Tibial artery (tissue), 4 donors: ENCODE data around the gene KIRREL3.

Source experiments
- DNase-seq, 2 donors: peaks; one replicate each; pipeline ENCODE4 v3.0.0-alpha.2; 2019
- H3K27ac ChIP-seq, 2 donors: fragments of 200-600 bp; sonication (generic) in 1 of 2; 1 replicate in 1 of 2; 2 replicates in 1 of 2; pipeline ENCODE4 v1.5.1; 2018 to 2019; ENCODE audit warnings: mild to moderate bottlenecking in 1 of 2
- H3K27me3 ChIP-seq, 2 donors: fragments of 200-600 bp; sonication (generic) in 1 of 2; one replicate each; pipeline versions ENCODE4 v1.5.1 to v1.6.0; 2016 to 2019
- H3K36me3 ChIP-seq, 3 donors: fragments of 200-600 bp; sonication (generic) in 2 of 3; one replicate each; pipeline ENCODE4 v1.5.1; 2016 to 2019; ENCODE audit warnings: mild to moderate bottlenecking in 2 of 3
- H3K4me1 ChIP-seq, 4 donors: fragments of 200-600 bp; sonication (generic) in 2 of 4; 1 replicate in 3 of 4; 2 replicates in 1 of 4; pipeline ENCODE4 v1.5.1; 2016 to 2019
- H3K4me3 ChIP-seq, 2 donors: fragments of 200-600 bp; sonication (generic) in 1 of 2; 1 replicate in 1 of 2; 2 replicates in 1 of 2; pipeline ENCODE4 v1.5.1; 2018 to 2019; ENCODE audit warnings: mild to moderate bottlenecking in 2 of 2
- H3K9me3 ChIP-seq, 3 donors: fragments of 200-600 bp; sonication (generic) in 1 of 3; one replicate each; pipeline ENCODE4 v1.5.1; 2016 to 2019
- CTCF ChIP-seq, 2 experiments: fragments of 200-600 bp in 1 of 2; fragments of 450-650 bp in 1 of 2; IDR thresholded peaks; one replicate each; pipeline ENCODE4 v1.5.1; 2017 to 2019; ENCODE audit warnings: antibody characterized with exemption in 2 of 2, mild to moderate bottlenecking in 1 of 2, moderate library complexity in 1 of 2
- intact Hi-C: fragments of 100-400 bp; cut with DNase I; formaldehyde crosslinking; loops from one replicate; pipeline ENCODE4 v1.15.0; 2023; ENCODE audit warnings: low total_unique reads

Gene KIRREL3

GRCh38 chr11:126719740-126720139 lies 280.8 kb downstream of the KIRREL3 start:
- intact Hi-C loops: no loop called here
- Histone ChIP-seq H3K27ac (no peak overlapping the region), H3K4me3 (no peak overlapping the region), H3K4me1 (no peaks in the 10 kb centered on the region), H3K27me3 (peaks cover 0 to 4% of the 10 kb centered on the region in 2 donors), H3K9me3 (no peaks in the 10 kb centered on the region), H3K36me3 (no peaks in the 10 kb centered on the region)
- TF ChIP-seq CTCF (IDR thresholded peaks at IDR 0.05): no peak
- no peak for DNase-seq

GRCh38 chr11:126718276-126718675 lies 282.3 kb downstream of the KIRREL3 start:
- intact Hi-C loops: no loop called here
- TF ChIP-seq CTCF (IDR thresholded peaks at IDR 0.05): no peak
- no peaks in the 10 kb centered on the region for H3K36me3 ChIP-seq
- DNase-seq: no peak
- no peak overlapping the region for H3K4me3 ChIP-seq
- no peaks in the 10 kb centered on the region for H3K4me1 ChIP-seq
- H3K27me3 ChIP-seq: peaks cover 0 to 4% of the 10 kb centered on the region in 2 donors
- no peak overlapping the region for H3K27ac ChIP-seq
- H3K9me3 ChIP-seq: no peaks in the 10 kb centered on the region

GRCh38 chr11:126716456-126717083 lies 284.0 kb downstream of the KIRREL3 start:
- H3K27me3 ChIP-seq: peaks cover 0 to 11% of the 10 kb centered on the region in 2 donors
- TF ChIP-seq CTCF (IDR thresholded peaks at IDR 0.05): peak in 1 of 2 experiments; percentile 13
- H3K27ac ChIP-seq: no peak overlapping the region
- H3K9me3 ChIP-seq: no peaks in the 10 kb centered on the region
- H3K4me3 ChIP-seq: no peak overlapping the region
- H3K4me1 ChIP-seq: no peaks in the 10 kb centered on the region
- intact Hi-C loops: no loop called here
- DNase-seq: no peak
- H3K36me3 ChIP-seq: no peaks in the 10 kb centered on the region

- no peak for DNase-seq
- Histone ChIP-seq H3K4me3 (no peak overlapping the region), H3K27ac (no peak overlapping the region), H3K27me3 (peaks cover 0 to 12% of the 10 kb centered on the region in 2 donors), H3K4me1 (no peaks in the 10 kb centered on the region), H3K36me3 (no peaks in the 10 kb centered on the region), H3K9me3 (no peaks in the 10 kb centered on the region)
- intact Hi-C loops: no loop called here
- TF ChIP-seq CTCF (IDR thresholded peaks at IDR 0.05): no peak
Measured at GRCh38 chr11:126713806-126714205, 286.8 kb downstream of the KIRREL3 start.

GRCh38 chr11:126711977-126712625 lies 288.5 kb downstream of the KIRREL3 start:
- H3K4me3 ChIP-seq: no peak overlapping the region
- DNase-seq: no peak
- TF ChIP-seq CTCF (IDR thresholded peaks at IDR 0.05): no peak
- H3K9me3 ChIP-seq: no peaks in the 10 kb centered on the region
- no peak overlapping the region for H3K27ac ChIP-seq
- intact Hi-C loops: no loop called here
- peaks cover 0 to 12% of the 10 kb centered on the region in 2 donors for H3K27me3 ChIP-seq
- no peaks in the 10 kb centered on the region for H3K4me1 ChIP-seq
- H3K36me3 ChIP-seq: no peaks in the 10 kb centered on the region
